Ectodermal cell (in vitro differentiated cells): ENCODE data around the gene CHMP5.

Experiments used
- H3K27ac ChIP-seq: 2 replicates; pipeline ENCODE4 v1.7.0; 2013; ENCODE audit warnings: mild to moderate bottlenecking, low read depth, low read length; ENCODE audit not compliant: insufficient read depth, poor library complexity, severe bottlenecking
- H3K27me3 ChIP-seq: 2 replicates; pipeline ENCODE4 v1.7.0; 2013; ENCODE audit warnings: mild to moderate bottlenecking, low read length; ENCODE audit not compliant: insufficient read depth, control insufficient read depth, poor library complexity, severe bottlenecking
- H3K36me3 ChIP-seq: one replicate; pipeline ENCODE4 v1.7.0; 2013; ENCODE audit warnings: low read length; ENCODE audit not compliant: control insufficient read depth, insufficient read depth
- H3K4me1 ChIP-seq: one replicate; pipeline ENCODE4 v1.7.0; 2013; ENCODE audit warnings: low read length; ENCODE audit not compliant: control insufficient read depth, insufficient read depth
- H3K4me3 ChIP-seq: 2 replicates; pipeline ENCODE4 v1.7.0; 2013; ENCODE audit warnings: low read depth, low read length, control low read depth; ENCODE audit not compliant: insufficient read depth
- H3K9me3 ChIP-seq: 2 replicates; pipeline ENCODE4 v1.7.0; 2013; ENCODE audit warnings: mild to moderate bottlenecking, low read length, moderate library complexity; ENCODE audit not compliant: control insufficient read depth
- WGBS, 2 experiments: methylation state at CpG; one replicate each; pipeline ENCODE4 v1.1.7; 2013; ENCODE audit warnings: missing lambda C conversion rate in 2 of 2; 5-methylcytosine and 5-hydroxymethylcytosine counted together

CHMP5 gene

GRCh38 chr9:33255471-33255870 is 9.4 kb upstream of the CHMP5 start:
- Histone ChIP-seq H3K27ac (no peak overlapping the region), H3K9me3 (no peaks in the 10 kb centered on the region), H3K4me1 (no peaks in the 10 kb centered on the region), H3K36me3 (peaks cover 52% of the 10 kb centered on the region), H3K4me3 (no peak overlapping the region), H3K27me3 (no peaks in the 10 kb centered on the region)
- 90 to 91% methylated on average over 4 of the region's 4 CpGs for WGBS, 2 experiments

- peaks cover 60% of the 10 kb centered on the region for H3K36me3 ChIP-seq
- H3K4me3 ChIP-seq: no peak overlapping the region
- no peak overlapping the region for H3K27ac ChIP-seq
- H3K4me1 ChIP-seq: no peaks in the 10 kb centered on the region
- H3K9me3 ChIP-seq: no peaks in the 10 kb centered on the region
- no peaks in the 10 kb centered on the region for H3K27me3 ChIP-seq
- 84 to 91% methylated on average over 2 of the region's 2 CpGs for WGBS, 2 experiments
These were observed 8.6 kb upstream of the CHMP5 start for GRCh38 chr9:33256236-33256635.

- 94 to 96% methylated on average over 3 of the region's 4 CpGs for whole genome bisulfite sequencing, 2 experiments
- H3K27me3 ChIP-seq: no peaks in the 10 kb centered on the region
- no peak overlapping the region for H3K27ac ChIP-seq
- no peaks in the 10 kb centered on the region for H3K9me3 ChIP-seq
- H3K36me3 ChIP-seq: peaks cover 66% of the 10 kb centered on the region
- H3K4me1 ChIP-seq: no peaks in the 10 kb centered on the region
- H3K4me3 ChIP-seq: no peak overlapping the region
These were observed 7.6 kb upstream of the CHMP5 start for GRCh38 chr9:33257276-33257675.

GRCh38 chr9:33260372-33260771 is 4.5 kb upstream of the CHMP5 start:
- Histone ChIP-seq H3K4me3 (no peak overlapping the region), H3K4me1 (peaks cover under 1% of the 10 kb centered on the region), H3K27ac (no peak overlapping the region), H3K36me3 (peaks cover 56% of the 10 kb centered on the region), H3K9me3 (no peaks in the 10 kb centered on the region), H3K27me3 (no peaks in the 10 kb centered on the region)
- WGBS, 2 experiments: 100% methylated on average over 1 of the region's 1 CpG; no CpG with 5 or more reads in 1 of the 2 experiments

GRCh38 chr9:33263131-33264002 is 1.5 kb upstream of the CHMP5 start:
- H3K4me1 ChIP-seq: peaks cover 7% of the 10 kb centered on the region
- 9% methylated on average over 25 of the region's 25 CpGs for WGBS, 2 experiments
- H3K27me3 ChIP-seq: no peaks in the 10 kb centered on the region
- H3K4me3 ChIP-seq: peak overlapping the region; percentile 62
- H3K36me3 ChIP-seq: peaks cover 47% of the 10 kb centered on the region
- H3K27ac ChIP-seq: no peak overlapping the region
- no peaks in the 10 kb centered on the region for H3K9me3 ChIP-seq

- Histone ChIP-seq H3K27me3 (no peaks in the 10 kb centered on the region), H3K4me1 (peaks cover 7% of the 10 kb centered on the region), H3K27ac (no peak overlapping the region), H3K36me3 (peaks cover 44% of the 10 kb centered on the region), H3K4me3 (peak overlapping the region; percentile 62), H3K9me3 (no peaks in the 10 kb centered on the region)
- WGBS, 2 experiments: 0% methylated on average over 37 of the region's 37 CpGs
These were observed 811 bp upstream of the CHMP5 start for GRCh38 chr9:33264003-33264472.

GRCh38 chr9:33265211-33265865 is 489 bp downstream of the CHMP5 start:
- Histone ChIP-seq H3K4me3 (peak overlapping the region; percentile 62), H3K27ac (no peak overlapping the region), H3K9me3 (no peaks in the 10 kb centered on the region), H3K27me3 (no peaks in the 10 kb centered on the region), H3K4me1 (peaks cover 7% of the 10 kb centered on the region), H3K36me3 (peaks cover 43% of the 10 kb centered on the region)
- 15 to 27% methylated on average over 11 to 13 of the region's 13 CpGs for WGBS, 2 experiments

- Histone ChIP-seq H3K4me3 (no peak overlapping the region), H3K27me3 (no peaks in the 10 kb centered on the region), H3K27ac (no peak overlapping the region), H3K9me3 (no peaks in the 10 kb centered on the region), H3K36me3 (peaks cover 28% of the 10 kb centered on the region), H3K4me1 (peaks cover 7% of the 10 kb centered on the region)
These were observed 2.4 kb downstream of the CHMP5 start for GRCh38 chr9:33267151-33267767.

- WGBS, 2 experiments: 100% methylated on average over 1 to 3 of the region's 3 CpGs
- Histone ChIP-seq H3K27ac (no peak overlapping the region), H3K4me3 (no peak overlapping the region), H3K4me1 (peaks cover 7% of the 10 kb centered on the region), H3K9me3 (no peaks in the 10 kb centered on the region), H3K27me3 (no peaks in the 10 kb centered on the region), H3K36me3 (peaks cover 37% of the 10 kb centered on the region)
These were observed 5.3 kb downstream of the CHMP5 start for GRCh38 chr9:33270146-33270545.

- H3K27me3 ChIP-seq: no peaks in the 10 kb centered on the region
- WGBS, 2 experiments: 91 to 100% methylated on average over 1 of the region's 1 CpG
- no peak overlapping the region for H3K27ac ChIP-seq
- H3K9me3 ChIP-seq: no peaks in the 10 kb centered on the region
- no peaks in the 10 kb centered on the region for H3K4me1 ChIP-seq
- peaks cover 42% of the 10 kb centered on the region for H3K36me3 ChIP-seq
- no peak overlapping the region for H3K4me3 ChIP-seq
These were observed 7.2 kb downstream of the CHMP5 start for GRCh38 chr9:33272061-33272460.
